GM21381 (cell line): ENCODE results near the gene RAB40C.

Source experiments
- ATAC-seq: cut with Tn5 transposase; IDR thresholded peaks from one replicate; pipeline ENCODE4 v1.9.1; 2021; ENCODE audit warnings: mild to moderate bottlenecking, moderate library complexity; ENCODE audit not compliant: unreplicated experiment

The RAB40C gene

GRCh38 chr16:678209-678857, 88.5 kb downstream of the RAB40C start:
- no peak for ATAC-seq
